K562 (cell line): Measurements from ENCODE around the gene SHISA5. TPM values are rescaled to one million over a fixed set of nuclear protein-coding genes. Genes with fewer than 3 reads are reported as not detected.

ENCODE experiments used
- ARNT ChIP-seq, 2 experiments: fragments of 450-650 bp; IDR thresholded peaks; 2 replicates each; pipeline ENCODE4 v1.6.1; 2016; ENCODE audit warnings: mild to moderate bottlenecking in 1 of 2
- ATF1 ChIP-seq, 2 experiments: fragments of 450-650 bp in 1 of 2; IDR thresholded peaks; 2 replicates each; pipeline ENCODE4 v1.6.1; 2016; ENCODE audit warnings: missing compliant biosample characterization in 1 of 2, missing genetic modification characterization in 1 of 2
- ATF3 ChIP-seq, 2 experiments: fragments of 450-650 bp in 1 of 2; sonication (generic) in 1 of 2; formaldehyde crosslinking in 1 of 2; IDR thresholded peaks in 1 of 2; conservative IDR thresholded peaks in 1 of 2; 2 replicates each; pipeline versions ENCODE4 v1.6.1 to v1.8.1; 2016 to 2023; ENCODE audit warnings: mild to moderate bottlenecking in 2 of 2, moderate library complexity in 2 of 2, inconsistent platforms in 1 of 2, missing genetic modification reagents in 1 of 2
- CBX3 ChIP-seq, 2 experiments: IDR thresholded peaks; 1 replicate in 1 of 2; 2 replicates in 1 of 2; pipeline ENCODE4 v1.6.1; 2012; ENCODE audit warnings: inconsistent platforms in 2 of 2, low read length in 2 of 2, borderline replicate concordance in 1 of 2, control low read depth in 1 of 2
- CREB1 ChIP-seq, 2 experiments: sonication (generic) in 1 of 2; formaldehyde crosslinking in 1 of 2; IDR thresholded peaks; 2 replicates each; pipeline versions ENCODE4 v1.6.1 to v1.8.0; 2012 to 2022; ENCODE audit warnings: inconsistent platforms in 1 of 2, mild to moderate bottlenecking in 1 of 2, missing genetic modification reagents in 1 of 2, moderate library complexity in 1 of 2
- EP400 ChIP-seq: fragments of 450-650 bp; IDR thresholded peaks from 2 replicates; pipeline ENCODE4 v1.6.1; 2017; ENCODE audit warnings: antibody characterized with exemption, mild to moderate bottlenecking, moderate library complexity
- ILF3 ChIP-seq: fragments of 450-650 bp; IDR thresholded peaks from 2 replicates; pipeline ENCODE4 v1.6.1; 2018; ENCODE audit warnings: antibody characterized with exemption, mild to moderate bottlenecking, moderate library complexity, borderline replicate concordance
- IRF1 ChIP-seq: sonication (generic); formaldehyde crosslinking; IDR thresholded peaks from 2 replicates; pipeline ENCODE4 v1.8.0; 2022; ENCODE audit warnings: missing genetic modification reagents, mild to moderate bottlenecking, borderline replicate concordance
- JUND ChIP-seq, 2 experiments: IDR thresholded peaks; 2 replicates in 1 of 2; 3 replicates in 1 of 2; pipeline ENCODE4 v1.6.1; 2011; ENCODE audit warnings: borderline replicate concordance in 2 of 2, low read depth in 2 of 2, low read length in 2 of 2, improper control_type of control experiment in 1 of 2, missing biosample characterization in 1 of 2, missing genetic modification characterization in 1 of 2, missing genetic modification reagents in 1 of 2
- MCM7 ChIP-seq, 2 experiments: fragments of 450-650 bp; IDR thresholded peaks; 2 replicates each; pipeline ENCODE4 v1.6.1; 2016 to 2018
- NR2C2 ChIP-seq, 2 experiments: fragments of 200-800 bp in 1 of 2; sonication (Bioruptor generic) in 1 of 2; sonication (generic) in 1 of 2; formaldehyde crosslinking in 1 of 2; IDR thresholded peaks; 2 replicates each; pipeline versions ENCODE4 v1.6.1 to v1.8.0; 2016 to 2022; ENCODE audit warnings: mild to moderate bottlenecking in 1 of 2, missing compliant biosample characterization in 1 of 2, missing genetic modification characterization in 1 of 2, missing genetic modification reagents in 1 of 2
- SPI1 ChIP-seq: IDR thresholded peaks from 2 replicates; pipeline ENCODE4 v1.6.1; 2011; ENCODE audit warnings: low read depth, low read length, control low read depth, borderline replicate concordance
- ZNF3 ChIP-seq: fragments of 250-450 bp; sonication (Bioruptor Pico); IDR thresholded peaks from 2 replicates; pipeline ENCODE4 v1.5.0; 2021; ENCODE audit warnings: mild to moderate bottlenecking, moderate library complexity
- ZNF444 ChIP-seq: fragments of 250-450 bp; sonication (Bioruptor Pico); IDR thresholded peaks from 2 replicates; pipeline ENCODE4 v1.4.0; 2020; ENCODE audit warnings: mild to moderate bottlenecking, moderate library complexity
- ZNF507 ChIP-seq: conservative IDR thresholded peaks from 2 replicates; pipeline ENCODE4 v1.6.1; 2017; ENCODE audit warnings: missing genetic modification characterization, missing compliant biosample characterization
- ZNF639 ChIP-seq, 2 experiments: fragments of 200-800 bp in 1 of 2; sonication (Bioruptor generic) in 1 of 2; sonication (generic) in 1 of 2; formaldehyde crosslinking in 1 of 2; IDR thresholded peaks in 1 of 2; conservative IDR thresholded peaks in 1 of 2; 2 replicates each; pipeline versions ENCODE4 v1.5.0 to v1.6.1; 2016 to 2020; ENCODE audit warnings: missing compliant biosample characterization in 1 of 2, missing genetic modification characterization in 1 of 2, missing genetic modification reagents in 1 of 2
- polyA plus RNA-seq, 8 experiments: library from polyadenylated mRNA; depleted of rRNA in 4 of 8; stranded (reverse) in 5 of 8; unstranded in 3 of 8; fragments of >200 nt; fragmentation: Nextera tagmentation in 2 of 8; fragmentation: Illumina TruSeq in 1 of 8; extraction: Ambion mirVana in 2 of 8; extraction: Trizol in 1 of 8; gene quantifications; 2 replicates each; pipeline versions ENCODE4 v1.2.1 to v1.2.3, GENCODE V29; 2011 to 2014; ENCODE audit warnings: inconsistent platforms in 1 of 8, missing spikeins in 1 of 8
- total RNA-seq, 7 experiments: library from RNA; depleted of rRNA in 6 of 7; stranded (reverse); fragments of >200 nt in 6 of 7; fragmentation: Illumina TruSeq in 2 of 7; extraction: Trizol in 2 of 7; gene quantifications; 2 replicates each; pipeline versions ENCODE4 v1.2.1 to v1.2.3, GENCODE V29; 2011 to 2021; ENCODE audit warnings: low replicate concordance in 1 of 7
- TF ChIP-seq, protein P1 (sequence below): fragments of 450-650 bp; IDR thresholded peaks from 2 replicates; pipeline ENCODE4 v1.6.1; 2018; ENCODE audit not compliant: partially characterized antibody

The SHISA5 gene
- total and polyA plus RNA-seq, 9 of the 15 experiments (the other 6 are each of a cell fraction or from before 2014, with no cell fraction given) = 8.4 to 85.8 (median 56.1) TPM

GRCh38 chr3:48472923-48473616 lies 30.9 kb downstream of the SHISA5 start (continued):
- TF ChIP-seq, protein P1, sequence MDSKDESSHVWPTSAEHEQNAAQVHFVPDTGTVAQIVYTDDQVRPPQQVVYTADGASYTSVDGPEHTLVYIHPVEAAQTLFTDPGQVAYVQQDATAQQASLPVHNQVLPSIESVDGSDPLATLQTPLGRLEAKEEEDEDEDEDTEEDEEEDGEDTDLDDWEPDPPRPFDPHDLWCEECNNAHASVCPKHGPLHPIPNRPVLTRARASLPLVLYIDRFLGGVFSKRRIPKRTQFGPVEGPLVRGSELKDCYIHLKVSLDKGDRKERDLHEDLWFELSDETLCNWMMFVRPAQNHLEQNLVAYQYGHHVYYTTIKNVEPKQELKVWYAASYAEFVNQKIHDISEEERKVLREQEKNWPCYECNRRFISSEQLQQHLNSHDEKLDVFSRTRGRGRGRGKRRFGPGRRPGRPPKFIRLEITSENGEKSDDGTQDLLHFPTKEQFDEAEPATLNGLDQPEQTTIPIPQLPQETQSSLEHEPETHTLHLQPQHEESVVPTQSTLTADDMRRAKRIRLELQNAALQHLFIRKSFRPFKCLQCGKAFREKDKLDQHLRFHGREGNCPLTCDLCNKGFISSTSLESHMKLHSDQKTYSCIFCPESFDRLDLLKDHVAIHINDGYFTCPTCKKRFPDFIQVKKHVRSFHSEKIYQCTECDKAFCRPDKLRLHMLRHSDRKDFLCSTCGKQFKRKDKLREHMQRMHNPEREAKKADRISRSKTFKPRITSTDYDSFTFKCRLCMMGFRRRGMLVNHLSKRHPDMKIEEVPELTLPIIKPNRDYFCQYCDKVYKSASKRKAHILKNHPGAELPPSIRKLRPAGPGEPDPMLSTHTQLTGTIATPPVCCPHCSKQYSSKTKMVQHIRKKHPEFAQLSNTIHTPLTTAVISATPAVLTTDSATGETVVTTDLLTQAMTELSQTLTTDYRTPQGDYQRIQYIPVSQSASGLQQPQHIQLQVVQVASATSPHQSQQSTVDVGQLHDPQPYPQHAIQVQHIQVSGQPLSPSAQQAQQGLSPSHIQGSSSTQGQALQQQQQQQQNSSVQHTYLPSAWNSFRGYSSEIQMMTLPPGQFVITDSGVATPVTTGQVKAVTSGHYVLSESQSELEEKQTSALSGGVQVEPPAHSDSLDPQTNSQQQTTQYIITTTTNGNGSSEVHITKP = peak; percentile 83
- TF ChIP-seq CBX3 (IDR thresholded peaks at IDR 0.05; ENCODE audit: borderline replicate concordance in 1 of 2, low read length in 2 of 2) = no peak
- TF ChIP-seq EP400 = peak; percentile 93
- TF ChIP-seq CREB1 (IDR thresholded peaks at IDR 0.05) = peak; percentile 80
- peak; percentile 78 for TF ChIP-seq CREB1 (CRISPR knock-in tag; IDR thresholded peaks at IDR 0.05)
- TF ChIP-seq ARNT (IDR thresholded peaks at IDR 0.05) = peak; percentile 34 to 42; a peak in 1 of 4 replicates
- no peak for TF ChIP-seq NR2C2 (CRISPR knock-in tag; IDR thresholded peaks at IDR 0.05)
- TF ChIP-seq NR2C2 (tag; IDR thresholded peaks at IDR 0.05) = peak; percentile 42
- TF ChIP-seq ZNF3 (CRISPR knock-in tag) = no peak
- no peak for TF ChIP-seq ZNF444 (CRISPR knock-in tag)
- no peak for TF ChIP-seq ILF3
- no peak for TF ChIP-seq SPI1
- peak; percentile 94 for TF ChIP-seq JUND (IDR thresholded peaks at IDR 0.05; ENCODE audit: borderline replicate concordance, low read depth, low read length)
- peak; percentile 93 for TF ChIP-seq JUND (tag; IDR thresholded peaks at IDR 0.05; ENCODE audit: borderline replicate concordance, low read depth, low read length)
- no peak for TF ChIP-seq ATF1 (CRISPR knock-in tag; IDR thresholded peaks at IDR 0.05)
- peak; percentile 96 for TF ChIP-seq ATF1 (tag; IDR thresholded peaks at IDR 0.05)
- peak; percentile 97 for TF ChIP-seq ATF3 (IDR thresholded peaks at IDR 0.05)
- no peak for TF ChIP-seq ATF3 (CRISPR knock-in tag; conservative IDR thresholded peaks at IDR 0.05)
- 0 out of 4 replicates have a peak, but pooled peaks of 1 of the 2 experiments have one; percentile 45 for TF ChIP-seq ZNF639 (CRISPR knock-in tag; conservative IDR thresholded peaks at IDR 0.05 in 1 of 2, IDR thresholded peaks at IDR 0.05 in 1 of 2)
- no peak for TF ChIP-seq IRF1
- TF ChIP-seq MCM7 (IDR thresholded peaks at IDR 0.05) = no peak
- no peak for TF ChIP-seq ZNF507 (tag)
